ENCODE results near the gene MGARP.

- TF ChIP-seq, protein P1, sequence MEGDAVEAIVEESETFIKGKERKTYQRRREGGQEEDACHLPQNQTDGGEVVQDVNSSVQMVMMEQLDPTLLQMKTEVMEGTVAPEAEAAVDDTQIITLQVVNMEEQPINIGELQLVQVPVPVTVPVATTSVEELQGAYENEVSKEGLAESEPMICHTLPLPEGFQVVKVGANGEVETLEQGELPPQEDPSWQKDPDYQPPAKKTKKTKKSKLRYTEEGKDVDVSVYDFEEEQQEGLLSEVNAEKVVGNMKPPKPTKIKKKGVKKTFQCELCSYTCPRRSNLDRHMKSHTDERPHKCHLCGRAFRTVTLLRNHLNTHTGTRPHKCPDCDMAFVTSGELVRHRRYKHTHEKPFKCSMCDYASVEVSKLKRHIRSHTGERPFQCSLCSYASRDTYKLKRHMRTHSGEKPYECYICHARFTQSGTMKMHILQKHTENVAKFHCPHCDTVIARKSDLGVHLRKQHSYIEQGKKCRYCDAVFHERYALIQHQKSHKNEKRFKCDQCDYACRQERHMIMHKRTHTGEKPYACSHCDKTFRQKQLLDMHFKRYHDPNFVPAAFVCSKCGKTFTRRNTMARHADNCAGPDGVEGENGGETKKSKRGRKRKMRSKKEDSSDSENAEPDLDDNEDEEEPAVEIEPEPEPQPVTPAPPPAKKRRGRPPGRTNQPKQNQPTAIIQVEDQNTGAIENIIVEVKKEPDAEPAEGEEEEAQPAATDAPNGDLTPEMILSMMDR (IDR thresholded peaks at IDR 0.05), result peak; percentile 85 to 96 (median 90)
- TF ChIP-seq POLR2A (IDR thresholded peaks at IDR 0.05), result no peak
Observed at GRCh38 chr4:139295206-139295941, 15.3 kb upstream of the MGARP start.

Data from vagina (tissue), 2 donors.